IMR-90 (cell line): ENCODE data around the gene SLC38A4. TPM values are rescaled to one million over a fixed set of nuclear protein-coding genes. Genes with fewer than 3 reads are reported as not detected.
A peak's percentile ranks its signal among the peaks of the same experiment; 100 is the strongest.

Source experiments
- ATAC-seq: fragments of 200-7000 bp; cut with Tn5 transposase; 2 replicates; pipeline ENCODE4 v1.9.1; 2020; ENCODE audit warnings: low read depth, mild to moderate bottlenecking, moderate library complexity
- BruUV-seq: library from RNA; stranded (reverse); fragments of 400-500 nt; replicated peaks from 2 replicates; lab custom pipeline; 2021; lab: Mats Ljungman, UMichigan
- CTCF ChIA-PET: fragments of 300-600 bp; formaldehyde crosslinking; extraction: SDS; loops from one replicate; lab custom pipeline; 2021; ENCODE audit warnings: antibody characterized with exemption; lab: Yijun Ruan, JAX
- POLR2A ChIA-PET: fragments of 300-600 bp; sonication (Branson Sonifier 250); formaldehyde crosslinking; loops from one replicate; lab custom pipeline; 2022; ENCODE audit warnings: antibody characterized with exemption; ENCODE audit not compliant: unreplicated experiment; lab: Charles Lee
- DNase-seq: peaks from one replicate; pipeline ENCODE4 v3.0.0; 2013
- H2AFZ ChIP-seq: replicated peaks from 2 replicates; pipeline ENCODE3; 2013; ENCODE audit warnings: low read length, mild to moderate bottlenecking; ENCODE audit not compliant: poor library complexity
- H2AK5ac ChIP-seq: 2 replicates; pipeline ENCODE4 v1.6.1; 2013; ENCODE audit warnings: low read depth, low read length, inconsistent platforms
- H2AK9ac ChIP-seq: replicated peaks from 2 replicates; pipeline ENCODE3; 2013; ENCODE audit warnings: mild to moderate bottlenecking, low read depth, low read length, moderate library complexity; ENCODE audit not compliant: poor library complexity
- H2BK120ac ChIP-seq: 2 replicates; pipeline ENCODE4 v1.6.1; 2013; ENCODE audit warnings: low read depth, low read length, inconsistent platforms
- H2BK15ac ChIP-seq: 3 replicates; pipeline ENCODE4 v1.6.1; 2013; ENCODE audit warnings: low read depth, low read length, inconsistent platforms
- H2BK20ac ChIP-seq: 2 replicates; pipeline ENCODE4 v1.6.1; 2013; ENCODE audit warnings: low read depth, mild to moderate bottlenecking, inconsistent platforms, low read length, moderate library complexity
- H2BK5ac ChIP-seq: 2 replicates; pipeline ENCODE4 v1.6.1; 2013; ENCODE audit warnings: mild to moderate bottlenecking, low read depth, low read length, inconsistent platforms; ENCODE audit not compliant: poor library complexity, severe bottlenecking
- H3K14ac ChIP-seq: replicated peaks from 2 replicates; pipeline ENCODE4 v1.6.1; 2013; ENCODE audit warnings: low read depth, low read length, inconsistent platforms
- H3K18ac ChIP-seq: 2 replicates; pipeline ENCODE4 v1.6.1; 2013; ENCODE audit warnings: low read depth, low read length, control low read depth
- H3K23ac ChIP-seq: 2 replicates; pipeline ENCODE4 v1.6.1; 2013; ENCODE audit warnings: low read depth, low read length, inconsistent platforms
- H3K27ac ChIP-seq: 2 replicates; pipeline ENCODE4 v1.5.1; 2013; ENCODE audit warnings: mild to moderate bottlenecking, control low read depth, low read length; ENCODE audit not compliant: insufficient read depth
- H3K27me3 ChIP-seq: 2 replicates; pipeline ENCODE4 v1.6.1; 2013; ENCODE audit warnings: low read length; ENCODE audit not compliant: control insufficient read depth, insufficient read depth
- H3K36me3 ChIP-seq: 2 replicates; pipeline ENCODE4 v1.6.1; 2013; ENCODE audit warnings: low read length, mixed read lengths; ENCODE audit not compliant: control insufficient read depth, insufficient read depth
- H3K4ac ChIP-seq: 2 replicates; pipeline ENCODE4 v1.6.1; 2013; ENCODE audit warnings: low read depth, low read length, inconsistent platforms
- H3K4me1 ChIP-seq: 2 replicates; pipeline ENCODE4 v1.6.1; 2013; ENCODE audit warnings: low read length, mixed read lengths; ENCODE audit not compliant: control insufficient read depth, insufficient read depth
- H3K4me2 ChIP-seq: 2 replicates; pipeline ENCODE4 v1.6.1; 2013; ENCODE audit warnings: low read depth, mild to moderate bottlenecking, control low read depth, low read length, moderate library complexity
- H3K4me3 ChIP-seq: 2 replicates; pipeline ENCODE4 v1.5.1; 2013; ENCODE audit warnings: low read depth, mild to moderate bottlenecking, control low read depth, low read length, moderate library complexity; ENCODE audit not compliant: insufficient read depth
- H3K56ac ChIP-seq: 2 replicates; pipeline ENCODE4 v1.6.1; 2013; ENCODE audit warnings: low read length, inconsistent platforms; ENCODE audit not compliant: insufficient read depth; ENCODE audit errors: extremely low read depth
- H3K79me1 ChIP-seq, 2 experiments: 2 replicates each; pipeline ENCODE4 v1.6.1; 2013; ENCODE audit warnings: low read length in 2 of 2, inconsistent platforms in 1 of 2, low read depth in 1 of 2
- H3K9ac ChIP-seq: 2 replicates; pipeline ENCODE4 v1.6.1; 2013; ENCODE audit warnings: low read depth, low read length, control low read depth
- H3K9me1 ChIP-seq: 2 replicates; pipeline ENCODE4 v1.6.1; 2013; ENCODE audit warnings: low read length, inconsistent platforms; ENCODE audit not compliant: insufficient read depth
- H3K9me3 ChIP-seq: 2 replicates; pipeline ENCODE4 v1.6.1; 2013; ENCODE audit warnings: low read length; ENCODE audit not compliant: control insufficient read depth, insufficient read depth
- H4K20me1 ChIP-seq: 2 replicates; pipeline ENCODE4 v1.6.1; 2013; ENCODE audit warnings: low read length, inconsistent platforms; ENCODE audit not compliant: insufficient read depth
- H4K5ac ChIP-seq: 2 replicates; pipeline ENCODE4 v1.6.1; 2013; ENCODE audit warnings: mild to moderate bottlenecking, low read depth, low read length, control low read depth
- H4K8ac ChIP-seq, 2 experiments: 2 replicates each; pipeline ENCODE4 v1.6.1; 2013; ENCODE audit warnings: low read depth in 2 of 2, low read length in 2 of 2, control low read depth in 1 of 2, inconsistent platforms in 1 of 2
- H4K91ac ChIP-seq: 2 replicates; pipeline ENCODE4 v1.6.1; 2013; ENCODE audit warnings: low read depth, low read length, inconsistent platforms; ENCODE audit not compliant: insufficient read depth
- MAFK ChIP-seq: IDR thresholded peaks from 2 replicates; pipeline ENCODE4 v1.6.1; 2012; ENCODE audit warnings: low read depth, low read length, improper control_type of control experiment
- MXI1 ChIP-seq: IDR thresholded peaks from 2 replicates; pipeline ENCODE4 v1.6.1; 2012; ENCODE audit warnings: low read depth, mild to moderate bottlenecking, low read length, moderate library complexity, borderline replicate concordance
- RFX5 ChIP-seq: IDR thresholded peaks from 2 replicates; pipeline ENCODE4 v1.8.0; 2012; ENCODE audit warnings: low read depth, mild to moderate bottlenecking, low read length, moderate library complexity
- WGBS, 2 experiments: methylation state at CpG; one replicate each; pipeline versions ENCODE4 v1.1.5 to v1.1.7; 2013; ENCODE audit warnings: missing lambda C conversion rate in 2 of 2; ENCODE audit not compliant: insufficient read length in 1 of 2; ENCODE audit errors: extremely low coverage in 2 of 2; 5-methylcytosine and 5-hydroxymethylcytosine counted together
- dilution Hi-C: fragments of 300-500 bp; cut with HindIII; formaldehyde crosslinking; loops from one replicate; pipeline ENCODE4 v1.14.3; 2018; ENCODE audit warnings: low sequenced_read_pairs; ENCODE audit not compliant: unreplicated experiment
- in situ Hi-C: fragments of 300-500 bp; cut with MboI; formaldehyde crosslinking; loops from 3 replicates; pipeline ENCODE4 v1.14.3; 2019; ENCODE audit warnings: low sequenced_read_pairs, inconsistent platforms, mixed read lengths
- intact Hi-C: fragments of 100-400 bp; cut with micrococcal nuclease; formaldehyde crosslinking; loops from 2 replicates; pipeline ENCODE4 v1.10.0; 2022
- polyA plus RNA-seq, 3 experiments: library from polyadenylated mRNA; depleted of rRNA; stranded (reverse); fragments of >200 nt; gene quantifications; 2 replicates each; pipeline ENCODE4 v1.2.3, GENCODE V29; 2012; ENCODE audit warnings: low replicate concordance in 1 of 3
- total RNA-seq: library from RNA; depleted of rRNA; stranded (reverse); fragments of >200 nt; gene quantifications from 2 replicates; pipeline ENCODE4 v1.2.3, GENCODE V29; 2012

Gene SLC38A4
- total and polyA plus RNA-seq, 2 of the 4 experiments (the other 2 are of a cell fraction): 2.3 to 2.7 TPM

- no peaks in the 10 kb centered on the region for H3K36me3 ChIP-seq
- no peak overlapping the region for H4K5ac ChIP-seq
- no peaks in the 10 kb centered on the region for H3K27me3 ChIP-seq
- DNase-seq (peak; percentile 40), ATAC-seq (peak; percentile 68)
- no peaks in the 10 kb centered on the region for H3K79me1 ChIP-seq
- dilution Hi-C loops: no loop called here
- H2BK5ac ChIP-seq: no peak overlapping the region
- in situ Hi-C loops: no loop called here
- no peak overlapping the region for H4K8ac ChIP-seq
- no TSS peak for BruUV-seq
- no peaks in the 10 kb centered on the region; the same call in 1 of the 2 replicates for H3K4me1 ChIP-seq
- H3K18ac ChIP-seq: no peak overlapping the region; the same call in 1 of the 2 replicates
- CTCF ChIA-PET: no interaction called here
- H2AFZ ChIP-seq: no peak overlapping the region
- H2AK5ac ChIP-seq: no peak overlapping the region
- no peak overlapping the region for H3K4ac ChIP-seq
- 57% methylated on average over 2 of the region's 4 CpGs; no CpG with 5 or more reads in 1 of the 2 experiments for WGBS, 2 experiments
- no peak overlapping the region for H2BK15ac ChIP-seq
- no peak overlapping the region for H3K56ac ChIP-seq
- H2AK9ac ChIP-seq: no peak overlapping the region
- no peak overlapping the region for H3K27ac ChIP-seq
- peaks cover 3% of the 10 kb centered on the region for H3K9me3 ChIP-seq
- H3K23ac ChIP-seq: no peak overlapping the region
- no peak overlapping the region for H3K14ac ChIP-seq
- TF ChIP-seq MAFK (peak; percentile 5; the same call in 1 of the 2 replicates), MXI1 (no peak), RFX5 (no peak)
- no peak overlapping the region for H4K91ac ChIP-seq
- H4K20me1 ChIP-seq: no peaks in the 10 kb centered on the region
- H2BK20ac ChIP-seq: no peak overlapping the region
- intact Hi-C loops: no loop called here
- H3K4me2 ChIP-seq: no peak overlapping the region; the same call in 1 of the 2 replicates
- no peak overlapping the region for H3K4me3 ChIP-seq
- POLR2A ChIA-PET: no interaction called here
- H3K9me1 ChIP-seq: no peaks in the 10 kb centered on the region; the same call in 1 of the 2 replicates
- no peak overlapping the region for H2BK120ac ChIP-seq
- no peak overlapping the region for H3K9ac ChIP-seq
These were observed 46.3 kb upstream of the SLC38A4 start for GRCh38 chr12:46872135-46872534.
